Ishikawa (cell line): ENCODE measurements around the gene ETNK1.

ENCODE experiments used
- CEBPB ChIP-seq: IDR thresholded peaks from 2 replicates; pipeline ENCODE4 v1.6.1; 2012
- CREB1 ChIP-seq: IDR thresholded peaks from 2 replicates; pipeline ENCODE4 v1.6.1; 2012; ENCODE audit warnings: low read depth
- EGR1 ChIP-seq: IDR thresholded peaks from 2 replicates; pipeline ENCODE4 v1.6.1; 2012
- EP300 ChIP-seq: IDR thresholded peaks from 2 replicates; pipeline ENCODE4 v1.6.1; 2012; ENCODE audit warnings: borderline replicate concordance
- MAX ChIP-seq: IDR thresholded peaks from 2 replicates; pipeline ENCODE4 v1.6.1; 2012
- RAD21 ChIP-seq: IDR thresholded peaks from 2 replicates; pipeline ENCODE4 v1.6.1; 2012; ENCODE audit warnings: low read depth
- REST ChIP-seq: IDR thresholded peaks from 2 replicates; pipeline ENCODE4 v1.6.1; 2012; ENCODE audit warnings: low read depth, mild to moderate bottlenecking
- TAF1 ChIP-seq: IDR thresholded peaks from 2 replicates; pipeline ENCODE4 v1.6.1; 2012; ENCODE audit warnings: low read depth, mild to moderate bottlenecking
- TCF12 ChIP-seq: IDR thresholded peaks from 2 replicates; pipeline ENCODE4 v1.6.1; 2012; ENCODE audit warnings: low read depth
- USF1 ChIP-seq: IDR thresholded peaks from 2 replicates; pipeline ENCODE4 v1.6.1; 2012
- YY1 ChIP-seq: IDR thresholded peaks from 2 replicates; pipeline ENCODE4 v1.6.1; 2012; ENCODE audit warnings: low read depth
- ZBTB7A ChIP-seq: IDR thresholded peaks from 2 replicates; pipeline ENCODE4 v1.6.1; 2012; ENCODE audit warnings: low read depth

GRCh38 chr12:22609501-22609900, 15.5 kb upstream of the ETNK1 start:
- no peak for TF ChIP-seq MAX
- TF ChIP-seq REST = no peak
- no peak for TF ChIP-seq EP300
- TF ChIP-seq RAD21 = no peak
- TF ChIP-seq YY1 = no peak
- TF ChIP-seq ZBTB7A = no peak
- no peak for TF ChIP-seq TCF12
- no peak for TF ChIP-seq TAF1
- no peak for TF ChIP-seq CEBPB
- TF ChIP-seq CREB1 = no peak
- no peak for TF ChIP-seq EGR1
- no peak for TF ChIP-seq USF1
